ENCODE measurements around the gene ACTR3.

DNA sequence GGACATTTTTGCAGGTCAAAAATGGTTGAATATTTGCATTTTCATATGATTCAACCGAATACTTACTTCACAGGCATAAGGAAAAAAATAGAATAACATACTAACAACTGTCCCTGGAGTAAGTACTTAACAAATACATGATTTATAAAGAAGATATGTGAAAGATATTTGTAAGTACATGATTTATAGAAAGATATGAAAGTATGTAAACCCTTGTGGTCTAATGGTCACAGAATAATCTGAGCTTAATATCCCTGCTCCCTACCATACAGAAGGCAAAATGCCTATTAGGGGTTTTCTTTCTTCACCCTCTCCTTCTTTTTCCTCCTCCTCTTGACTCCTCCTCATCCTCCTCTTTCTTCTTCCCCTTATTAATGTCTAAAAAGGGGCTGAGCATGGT is 20.6 kb upstream of the ACTR3 start:
- TF ChIP-seq, protein P1, sequence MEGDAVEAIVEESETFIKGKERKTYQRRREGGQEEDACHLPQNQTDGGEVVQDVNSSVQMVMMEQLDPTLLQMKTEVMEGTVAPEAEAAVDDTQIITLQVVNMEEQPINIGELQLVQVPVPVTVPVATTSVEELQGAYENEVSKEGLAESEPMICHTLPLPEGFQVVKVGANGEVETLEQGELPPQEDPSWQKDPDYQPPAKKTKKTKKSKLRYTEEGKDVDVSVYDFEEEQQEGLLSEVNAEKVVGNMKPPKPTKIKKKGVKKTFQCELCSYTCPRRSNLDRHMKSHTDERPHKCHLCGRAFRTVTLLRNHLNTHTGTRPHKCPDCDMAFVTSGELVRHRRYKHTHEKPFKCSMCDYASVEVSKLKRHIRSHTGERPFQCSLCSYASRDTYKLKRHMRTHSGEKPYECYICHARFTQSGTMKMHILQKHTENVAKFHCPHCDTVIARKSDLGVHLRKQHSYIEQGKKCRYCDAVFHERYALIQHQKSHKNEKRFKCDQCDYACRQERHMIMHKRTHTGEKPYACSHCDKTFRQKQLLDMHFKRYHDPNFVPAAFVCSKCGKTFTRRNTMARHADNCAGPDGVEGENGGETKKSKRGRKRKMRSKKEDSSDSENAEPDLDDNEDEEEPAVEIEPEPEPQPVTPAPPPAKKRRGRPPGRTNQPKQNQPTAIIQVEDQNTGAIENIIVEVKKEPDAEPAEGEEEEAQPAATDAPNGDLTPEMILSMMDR (IDR thresholded peaks at IDR 0.05) = no peak
- no peak for TF ChIP-seq POLR2A (IDR thresholded peaks at IDR 0.05)
